ENCODE measurements around the gene BRSK2. TPM values are rescaled to one million over a fixed set of nuclear protein-coding genes. Genes with fewer than 3 reads are reported as not detected.
A peak's percentile ranks its signal among the peaks of the same experiment; 100 is the strongest.

BRSK2 gene
- total RNA-seq, 1 donor from 2014 or later, result 0.74 TPM

- peak; percentile 31 for DNase-seq
- intact Hi-C loops (cut with micrococcal nuclease), result no loop called here
- ATAC-seq, result no peak
Observed at GRCh38 chr11:1470681-1471611, 81.2 kb downstream of the BRSK2 start.

GRCh38 chr11:1471736-1472135 is 82.0 kb downstream of the BRSK2 start:
- ATAC-seq (no peak), DNase-seq (no peak)
- intact Hi-C loops (cut with micrococcal nuclease), result no loop called here

GRCh38 chr11:1472180-1473005 is 82.7 kb downstream of the BRSK2 start:
- intact Hi-C loops (cut with micrococcal nuclease), result no loop called here
- DNase-seq, result peak; percentile 28
- no peak for ATAC-seq

- intact Hi-C loops (cut with micrococcal nuclease), result no loop called here
- DNase-seq (peak; percentile 13), ATAC-seq (no peak)
Observed at GRCh38 chr11:1473011-1473628, 83.4 kb downstream of the BRSK2 start.

GRCh38 chr11:1473786-1474185 is 84.1 kb downstream of the BRSK2 start:
- ATAC-seq (no peak), DNase-seq (peak; percentile 10)
- intact Hi-C loops (cut with micrococcal nuclease), result no loop called here

GRCh38 chr11:1475841-1476240 is 86.1 kb downstream of the BRSK2 start:
- no peak for ATAC-seq
- intact Hi-C loops (cut with micrococcal nuclease), result no loop called here

GRCh38 chr11:1476940-1477736 is 87.4 kb downstream of the BRSK2 start:
- peak; percentile 18 for DNase-seq
- ATAC-seq, result no peak
- intact Hi-C loops (cut with micrococcal nuclease), result no loop called here

More at GRCh38 chr11:1475841-1476240, 86.1 kb downstream of the BRSK2 start:
- DNase-seq, result no peak

GRCh38 chr11:1478011-1478410 is 88.3 kb downstream of the BRSK2 start:
- DNase-seq, result peak; percentile 22
- intact Hi-C loops (cut with micrococcal nuclease), result no loop called here
- ATAC-seq, result no peak

GRCh38 chr11:1478544-1478943 is 88.8 kb downstream of the BRSK2 start:
- ATAC-seq (no peak), DNase-seq (peak; percentile 45)
- intact Hi-C loops (cut with micrococcal nuclease), result no loop called here

GRCh38 chr11:1479006-1479677 is 89.4 kb downstream of the BRSK2 start:
- DNase-seq (peak; percentile 37), ATAC-seq (no peak)
- intact Hi-C loops (cut with micrococcal nuclease), result no loop called here

- no peak for ATAC-seq
- DNase-seq, result peak; percentile 12
- intact Hi-C loops (cut with micrococcal nuclease), result no loop called here
Observed at GRCh38 chr11:1479678-1480118, 90.0 kb downstream of the BRSK2 start.

GRCh38 chr11:1480191-1480554 is 90.4 kb downstream of the BRSK2 start:
- intact Hi-C loops (cut with micrococcal nuclease), result no loop called here
- no peak for ATAC-seq
- no peak for DNase-seq

- no peak for ATAC-seq
- DNase-seq, result peak; percentile 21
- intact Hi-C loops (cut with micrococcal nuclease), result no loop called here
Observed at GRCh38 chr11:1480555-1481482, 91.1 kb downstream of the BRSK2 start.

- intact Hi-C loops (cut with micrococcal nuclease), result no loop called here
- ATAC-seq (no peak), DNase-seq (peak; percentile 18)
Observed at GRCh38 chr11:1481483-1481825, 91.7 kb downstream of the BRSK2 start.

GRCh38 chr11:1481861-1482441 is 92.2 kb downstream of the BRSK2 start:
- ATAC-seq (no peak), DNase-seq (peak; percentile 26)
- intact Hi-C loops (cut with micrococcal nuclease), result no loop called here

GRCh38 chr11:1482581-1483444 is 93.1 kb downstream of the BRSK2 start:
- DNase-seq, result peak; percentile 46
- intact Hi-C loops (cut with micrococcal nuclease), result no loop called here
- peak; percentile 19 for ATAC-seq
